Fibroblast of lung (primary cell): ENCODE measurements around the gene IFI16. TPM values are rescaled to one million over a fixed set of nuclear protein-coding genes. Genes with fewer than 3 reads are reported as not detected.
A peak's percentile ranks its signal among the peaks of the same experiment; 100 is the strongest.
"Not testable (repeated sequence)": the region's sequence is repeated elsewhere in the genome, so short reads cannot be mapped to it uniquely, and the experiment has no call there.

Source experiments
- DNase-seq, 2 donors: peaks; one replicate each; pipeline versions ENCODE4 v3.0.0 to v3.0.0-alpha.2; 2010; ENCODE audit warnings: low read depth in 2 of 2
- H2AFZ ChIP-seq: 2 replicates; pipeline ENCODE4 v1.5.1; 2012; ENCODE audit warnings: low read length, control low read depth, inconsistent platforms
- H3K27ac ChIP-seq: 2 replicates; pipeline ENCODE4 v1.5.1; 2011; ENCODE audit warnings: low read length, control low read depth; ENCODE audit not compliant: insufficient read depth
- H3K27me3 ChIP-seq: 2 replicates; pipeline ENCODE4 v1.5.1; 2011; ENCODE audit warnings: mild to moderate bottlenecking, low read length; ENCODE audit not compliant: control insufficient read depth, insufficient read depth
- H3K36me3 ChIP-seq: 2 replicates; pipeline ENCODE4 v1.5.1; 2011; ENCODE audit warnings: low read length; ENCODE audit not compliant: control insufficient read depth, insufficient read depth
- H3K4me1 ChIP-seq: 2 replicates; pipeline ENCODE4 v1.5.1; 2011; ENCODE audit warnings: low read length; ENCODE audit not compliant: control insufficient read depth, insufficient read depth; ENCODE audit errors: extremely low read depth
- H3K4me2 ChIP-seq: 2 replicates; pipeline ENCODE4 v1.5.1; 2011; ENCODE audit warnings: low read length, control low read depth; ENCODE audit not compliant: insufficient read depth; ENCODE audit errors: extremely low read depth
- H3K4me3 ChIP-seq, 4 experiments: fragments of 200-600 bp in 1 of 4; sonication (generic) in 1 of 4; replicated peaks in 1 of 4; 2 replicates each; pipeline ENCODE4 v1.5.1; 2011 to 2016; ENCODE audit warnings: low read length in 4 of 4, low read depth in 3 of 4, mild to moderate bottlenecking in 3 of 4, control low read depth in 2 of 4, inconsistent platforms in 1 of 4, mixed read lengths in 1 of 4; ENCODE audit not compliant: insufficient read depth in 1 of 4; ENCODE audit errors: control extremely low read depth in 1 of 4
- H3K79me2 ChIP-seq: 2 replicates; pipeline ENCODE4 v1.5.1; 2012; ENCODE audit warnings: mild to moderate bottlenecking, low read length, inconsistent platforms; ENCODE audit not compliant: control insufficient read depth, insufficient read depth
- H3K9ac ChIP-seq: 2 replicates; pipeline ENCODE4 v1.5.1; 2011; ENCODE audit warnings: mild to moderate bottlenecking, low read length, control low read depth; ENCODE audit not compliant: insufficient read depth
- H3K9me3 ChIP-seq: 2 replicates; pipeline ENCODE4 v1.5.1; 2012; ENCODE audit warnings: low read depth, low read length; ENCODE audit not compliant: control insufficient read depth, insufficient read depth
- H4K20me1 ChIP-seq: 2 replicates; pipeline ENCODE4 v1.5.1; 2011; ENCODE audit warnings: low read length; ENCODE audit not compliant: control insufficient read depth, insufficient read depth; ENCODE audit errors: extremely low read depth
- CTCF ChIP-seq, 2 donors: IDR thresholded peaks in 1 of 2; conservative IDR thresholded peaks in 1 of 2; 1 replicate in 1 of 2; 2 replicates in 1 of 2; pipeline ENCODE4 v1.5.1; 2011 to 2012; ENCODE audit warnings: low read length in 2 of 2, control low read depth in 1 of 2, inconsistent platforms in 1 of 2, low read depth in 1 of 2, mild to moderate bottlenecking in 1 of 2
- EZH2 ChIP-seq: IDR thresholded peaks from 2 replicates; pipeline ENCODE4 v1.5.1; 2012; ENCODE audit warnings: low read length, control low read depth, mild to moderate bottlenecking; ENCODE audit errors: missing control alignments
- polyA plus RNA-seq, 2 donors: library from polyadenylated mRNA; depleted of rRNA in 1 of 2; stranded (reverse) in 1 of 2; unstranded in 1 of 2; fragments of >200 nt; gene quantifications; 2 replicates each; pipeline ENCODE4 v1.2.1, GENCODE V29; 2011 to 2012; ENCODE audit warnings: missing spikeins in 1 of 2
- total RNA-seq: library from RNA; depleted of rRNA; stranded (reverse); fragments of >200 nt; gene quantifications from 2 replicates; pipeline ENCODE4 v1.2.1, GENCODE V29; 2014

The IFI16 gene
- total and polyA plus RNA-seq, 2 donors (not counting 1 experiment from before 2014, with no cell fraction given), result 141 to 223 TPM

GRCh38 chr1:159015440-159015909 is 5.8 kb downstream of the IFI16 start:
- H3K9ac ChIP-seq, result no peak overlapping the region
- peaks cover 57% of the 10 kb centered on the region for H3K79me2 ChIP-seq
- H3K4me2 ChIP-seq, result no peak overlapping the region
- peaks cover 8% of the 10 kb centered on the region for H3K36me3 ChIP-seq
- H4K20me1 ChIP-seq, result no peaks in the 10 kb centered on the region
- H3K4me1 ChIP-seq, result peaks cover 4% of the 10 kb centered on the region
- no peaks in the 10 kb centered on the region for H3K27me3 ChIP-seq
- no peak for TF ChIP-seq EZH2
- peak; percentile 86 to 91 for DNase-seq
- H2AFZ ChIP-seq, result no peak overlapping the region
- no peaks in the 10 kb centered on the region for H3K9me3 ChIP-seq
- H3K27ac ChIP-seq, result peak overlapping the region; percentile 29
- H3K4me3 ChIP-seq, result peak overlapping the region in 2 of 4 experiments; percentile 2 to 31

- no peak for DNase-seq
- Histone ChIP-seq H3K36me3 (peaks cover 5% of the 10 kb centered on the region), H3K9me3 (no peaks in the 10 kb centered on the region), H3K27me3 (no peaks in the 10 kb centered on the region), H3K4me1 (no peaks in the 10 kb centered on the region), H3K4me2 (no peak overlapping the region), H2AFZ (no peak overlapping the region), H3K79me2 (peaks cover 45% of the 10 kb centered on the region), H3K27ac (no peak overlapping the region), H3K9ac (no peak overlapping the region), H4K20me1 (no peaks in the 10 kb centered on the region), H3K4me3 (no peak overlapping the region)
- TF ChIP-seq EZH2 (no peak), CTCF (conservative IDR thresholded peaks at IDR 0.05 in 1 of 2, IDR thresholded peaks at IDR 0.05 in 1 of 2; ENCODE audit: low read depth in 1 of 2, low read length in 2 of 2) (no peak)
Measured at GRCh38 chr1:159023723-159024122, 14.0 kb downstream of the IFI16 start.

GRCh38 chr1:159025043-159025442 is 15.3 kb downstream of the IFI16 start:
- no peaks in the 10 kb centered on the region for H3K27me3 ChIP-seq
- TF ChIP-seq EZH2, result no peak
- no peak for TF ChIP-seq CTCF (conservative IDR thresholded peaks at IDR 0.05 in 1 of 2, IDR thresholded peaks at IDR 0.05 in 1 of 2; ENCODE audit: low read depth in 1 of 2, low read length in 2 of 2)
- H4K20me1 ChIP-seq, result no peaks in the 10 kb centered on the region
- no peak overlapping the region for H3K4me3 ChIP-seq
- H3K36me3 ChIP-seq, result peaks cover 5% of the 10 kb centered on the region
- H3K27ac ChIP-seq, result no peak overlapping the region
- H3K9ac ChIP-seq, result no peak overlapping the region
- H3K4me1 ChIP-seq, result no peaks in the 10 kb centered on the region
- no peak overlapping the region for H2AFZ ChIP-seq
- H3K79me2 ChIP-seq, result peaks cover 50% of the 10 kb centered on the region
- no peak overlapping the region for H3K4me2 ChIP-seq
- H3K9me3 ChIP-seq, result no peaks in the 10 kb centered on the region
- DNase-seq, result no peak

- not testable (repeated sequence) for DNase-seq, H3K27ac ChIP-seq, H3K4me2 ChIP-seq, H2AFZ ChIP-seq, H4K20me1 ChIP-seq, H3K4me3 ChIP-seq, H3K9ac ChIP-seq, H3K27me3 ChIP-seq, H3K9me3 ChIP-seq, H3K4me1 ChIP-seq, H3K36me3 ChIP-seq
- peaks cover 54% of the 10 kb centered on the region for H3K79me2 ChIP-seq
Measured at GRCh38 chr1:159026841-159027240, 17.1 kb downstream of the IFI16 start.
